Measurements from ENCODE around the gene SPG11.

Gene SPG11

DNA sequence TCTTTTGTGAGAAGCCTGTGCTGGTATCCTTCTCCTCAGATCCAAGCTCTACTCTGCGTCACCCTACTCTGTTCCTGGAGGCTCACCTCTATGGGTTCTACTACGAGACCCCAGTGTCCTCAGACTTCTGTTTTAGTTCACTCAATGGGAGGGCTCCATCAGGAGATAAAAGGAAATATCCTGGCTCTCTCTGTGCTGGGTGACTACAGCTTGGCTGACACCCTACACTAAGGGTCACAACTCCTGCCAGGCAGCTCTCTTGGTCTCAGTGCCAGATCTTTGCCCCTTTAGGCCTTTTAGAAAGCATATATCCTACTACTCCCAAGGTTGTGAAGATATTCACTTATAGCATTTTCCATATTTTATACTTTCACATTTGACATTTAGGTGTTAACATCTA, 46.5 kb downstream of the SPG11 start:
- Histone ChIP-seq H4K20me1 (ENCODE audit: insufficient read depth, low read length) (no peaks in the 10 kb centered on the region), H3K9me3 (ENCODE audit: insufficient read depth, low read length) (no peaks in the 10 kb centered on the region), H3K27me3 (ENCODE audit: low read depth, low read length) (no peaks in the 10 kb centered on the region), H3K4me3 (ENCODE audit: low read length) (no peak overlapping the region), H2AFZ (ENCODE audit: low read depth, low read length) (no peak overlapping the region), H3K79me2 (ENCODE audit: low read length) (no peaks in the 10 kb centered on the region), H3K4me2 (ENCODE audit: low read length) (no peak overlapping the region), H3K36me3 (replicated peaks; ENCODE audit: low read depth, low read length) (peaks cover 53% of the 10 kb centered on the region), H3K9ac (ENCODE audit: low read length) (no peak overlapping the region), H3K4me1 (ENCODE audit: low read length) (no peaks in the 10 kb centered on the region), H3K27ac (ENCODE audit: low read length) (no peak overlapping the region)
- no peak for TF ChIP-seq CTCF (IDR thresholded peaks at IDR 0.05; ENCODE audit: low read depth, low read length)
- no peak for TF ChIP-seq EZH2phosphoT487 (IDR thresholded peaks at IDR 0.05; ENCODE audit: low read depth)

GRCh38 chr15:44606740-44607139, 56.7 kb downstream of the SPG11 start:
- Histone ChIP-seq H3K27ac (ENCODE audit: low read length) (no peak overlapping the region), H3K9ac (ENCODE audit: low read length) (no peak overlapping the region), H3K79me2 (ENCODE audit: low read length) (no peaks in the 10 kb centered on the region), H4K20me1 (ENCODE audit: insufficient read depth, low read length) (no peaks in the 10 kb centered on the region), H3K4me3 (ENCODE audit: low read length) (no peak overlapping the region), H3K4me1 (ENCODE audit: low read length) (no peaks in the 10 kb centered on the region), H3K9me3 (ENCODE audit: insufficient read depth, low read length) (no peaks in the 10 kb centered on the region), H3K36me3 (replicated peaks; ENCODE audit: low read depth, low read length) (peaks cover 44% of the 10 kb centered on the region), H3K27me3 (ENCODE audit: low read depth, low read length) (no peaks in the 10 kb centered on the region), H2AFZ (ENCODE audit: low read depth, low read length) (no peak overlapping the region), H3K4me2 (ENCODE audit: low read length) (no peak overlapping the region)
- TF ChIP-seq EZH2phosphoT487 (IDR thresholded peaks at IDR 0.05; ENCODE audit: low read depth), result no peak
- no peak for TF ChIP-seq CTCF (IDR thresholded peaks at IDR 0.05; ENCODE audit: low read depth, low read length)

DNA sequence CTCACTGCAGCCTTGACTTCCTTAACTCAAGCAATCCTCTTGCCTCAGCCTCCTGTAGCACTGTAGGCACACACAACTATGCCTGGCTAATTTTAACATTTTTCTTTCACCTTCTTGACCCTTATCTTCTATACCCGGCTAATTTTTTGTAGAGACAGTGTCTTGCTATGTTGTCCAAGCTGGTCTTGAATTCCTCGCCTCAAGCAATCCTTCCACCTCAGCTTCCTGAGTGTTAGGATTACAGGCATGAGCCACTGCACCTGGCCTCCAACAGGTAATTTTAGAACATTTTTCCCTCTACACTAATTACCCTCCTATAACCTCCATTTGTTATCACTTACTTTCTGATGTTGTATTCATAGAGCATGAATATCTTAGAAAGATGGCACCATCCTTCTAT, 60.3 kb downstream of the SPG11 start:
- no peak overlapping the region for H2AFZ ChIP-seq (ENCODE audit: low read depth, low read length)
- no peak overlapping the region for H3K4me2 ChIP-seq (ENCODE audit: low read length)
- H3K36me3 ChIP-seq (replicated peaks; ENCODE audit: low read depth, low read length), result peaks cover 47% of the 10 kb centered on the region
- H3K9me3 ChIP-seq (ENCODE audit: insufficient read depth, low read length), result no peaks in the 10 kb centered on the region
- H3K79me2 ChIP-seq (ENCODE audit: low read length), result no peaks in the 10 kb centered on the region
- H3K27ac ChIP-seq (ENCODE audit: low read length), result no peak overlapping the region
- H3K9ac ChIP-seq (ENCODE audit: low read length), result no peak overlapping the region
- H4K20me1 ChIP-seq (ENCODE audit: insufficient read depth, low read length), result no peaks in the 10 kb centered on the region
- no peak for TF ChIP-seq EZH2phosphoT487 (IDR thresholded peaks at IDR 0.05; ENCODE audit: low read depth)
- no peak for TF ChIP-seq CTCF (IDR thresholded peaks at IDR 0.05; ENCODE audit: low read depth, low read length)
- no peaks in the 10 kb centered on the region for H3K27me3 ChIP-seq (ENCODE audit: low read depth, low read length)
- no peak overlapping the region for H3K4me3 ChIP-seq (ENCODE audit: low read length)
- H3K4me1 ChIP-seq (ENCODE audit: low read length), result peaks cover 6% of the 10 kb centered on the region

GRCh38 chr15:44598892-44599291, 64.6 kb downstream of the SPG11 start:
- Histone ChIP-seq H3K4me3 (ENCODE audit: low read length) (no peak overlapping the region), H3K9me3 (ENCODE audit: insufficient read depth, low read length) (no peaks in the 10 kb centered on the region), H3K4me2 (ENCODE audit: low read length) (no peak overlapping the region), H3K27ac (ENCODE audit: low read length) (no peak overlapping the region), H2AFZ (ENCODE audit: low read depth, low read length) (no peak overlapping the region), H3K27me3 (ENCODE audit: low read depth, low read length) (no peaks in the 10 kb centered on the region), H3K9ac (ENCODE audit: low read length) (no peak overlapping the region), H3K79me2 (ENCODE audit: low read length) (no peaks in the 10 kb centered on the region), H3K4me1 (ENCODE audit: low read length) (peaks cover 24% of the 10 kb centered on the region), H4K20me1 (ENCODE audit: insufficient read depth, low read length) (no peaks in the 10 kb centered on the region), H3K36me3 (replicated peaks; ENCODE audit: low read depth, low read length) (peaks cover 45% of the 10 kb centered on the region)
- no peak for TF ChIP-seq CTCF (IDR thresholded peaks at IDR 0.05; ENCODE audit: low read depth, low read length)
- no peak for TF ChIP-seq EZH2phosphoT487 (IDR thresholded peaks at IDR 0.05; ENCODE audit: low read depth)

Measured in OCI-LY3 (cell line).